Right lobe of liver (tissue), 6 donors: ENCODE results near the gene C11orf68. TPM values are rescaled to one million over a fixed set of nuclear protein-coding genes. Genes with fewer than 3 reads are reported as not detected.

Experiments
- ATAC-seq, 4 donors: fragments of 200-7000 bp; cut with Tn5 transposase; one replicate each; pipeline ENCODE4 v1.9.1; 2020; ENCODE audit warnings: mild to moderate bottlenecking in 4 of 4, moderate library complexity in 4 of 4
- DNase-seq, 3 donors: peaks; one replicate each; pipeline ENCODE4 v3.0.0-alpha.2; 2020
- H3K27ac ChIP-seq, 3 donors: fragments of 200-600 bp; one replicate each; pipeline ENCODE4 v1.8.0; 2022
- H3K27me3 ChIP-seq, 2 donors: fragments of 200-600 bp; one replicate each; pipeline ENCODE4 v1.8.0; 2022
- H3K36me3 ChIP-seq, 4 donors: fragments of 200-600 bp; sonication (generic) in 1 of 4; one replicate each; pipeline versions ENCODE4 v1.5.1 to v1.8.0; 2017 to 2022; ENCODE audit warnings: control low read depth in 1 of 4
- H3K4me1 ChIP-seq, 4 donors: fragments of 200-600 bp; sonication (generic) in 1 of 4; one replicate each; pipeline versions ENCODE4 v1.5.1 to v1.8.0; 2017 to 2022; ENCODE audit warnings: control low read depth in 1 of 4
- H3K4me3 ChIP-seq, 3 donors: fragments of 200-600 bp; one replicate each; pipeline ENCODE4 v1.8.0; 2022
- H3K9me3 ChIP-seq, 4 donors: fragments of 200-600 bp; sonication (generic) in 1 of 4; one replicate each; pipeline versions ENCODE4 v1.5.1 to v1.8.0; 2017 to 2022; ENCODE audit warnings: control low read depth in 1 of 4
- CTCF ChIP-seq, 4 donors: fragments of 200-600 bp in 3 of 4; fragments of 450-650 bp in 1 of 4; IDR thresholded peaks; one replicate each; pipeline versions ENCODE4 v1.5.1 to v1.8.0; 2016 to 2022; ENCODE audit warnings: antibody characterized with exemption in 4 of 4, mild to moderate bottlenecking in 2 of 4
- POLR2A ChIP-seq: fragments of 450-650 bp; IDR thresholded peaks from one replicate; pipeline ENCODE4 v1.6.1; 2017; ENCODE audit warnings: antibody characterized with exemption, mild to moderate bottlenecking
- WGBS: methylation state at CpG from one replicate; pipeline ENCODE4 v1.1.6; 2018; ENCODE audit warnings: low coverage, low lambda C conversion rate; ENCODE audit not compliant: insufficient coverage; ENCODE audit errors: missing lambda C conversion rate; 5-methylcytosine and 5-hydroxymethylcytosine counted together
- intact Hi-C, 2 donors: fragments of 100-400 bp; cut with DNase I; formaldehyde crosslinking; loops; one replicate each; pipeline versions ENCODE4 v1.11.2 to v1.14.1; 2022
- total RNA-seq, 6 experiments: library from RNA; depleted of rRNA in 2 of 6; stranded (reverse); fragments of >200 nt in 2 of 6; fragmentation: NEBNext Ultra II Directional in 3 of 6; extraction: Animal tissue kit (Norgen Biotek cat#: 25700) in 3 of 6; gene quantifications; one replicate each; pipeline versions ENCODE4 v1.1.0 to v1.2.4, GENCODE V29; 2016 to 2023
- donor health status: DM: no; HTN: yes; CAD: no.
- donor health status: DM: no; HTN: no; CAD: no.
- donor health status: DM: no; HTN: no; CAD: no.
- donor health status: DM: no; HTN: yes; CAD: no.
- donor health status: DM: no; HTN: yes; CAD: no.

The C11orf68 gene
- total RNA-seq, 6 experiments from 2014 or later = 6.5 to 14.0 (median 12.4) TPM

GRCh38 chr11:65880844-65881421 is 37.9 kb downstream of the C11orf68 start:
- Histone ChIP-seq H3K27me3 (no peaks in the 10 kb centered on the region), H3K9me3 (no peaks in the 10 kb centered on the region), H3K27ac (no peak overlapping the region), H3K4me3 (no peak overlapping the region), H3K4me1 (no peaks in the 10 kb centered on the region), H3K36me3 (peaks cover 0 to 11% (median 0%) of the 10 kb centered on the region in 4 donors)
- 92% methylated on average over 2 of the region's 7 CpGs for WGBS
- ATAC-seq (no peak), DNase-seq (no peak)
- TF ChIP-seq CTCF (IDR thresholded peaks at IDR 0.05) = no peak
- TF ChIP-seq POLR2A = no peak
- intact Hi-C loops = loop anchor here (10.0 kb wide), 1 partner anchor 104 kb away; no protein-coding TSS in a partner anchor

- no peak overlapping the region for H3K27ac ChIP-seq
- peaks cover 0 to 11% (median 0%) of the 10 kb centered on the region in 4 donors for H3K36me3 ChIP-seq
- 100% methylated on average over 3 of the region's 7 CpGs for WGBS
- no peak for DNase-seq
- intact Hi-C loops = loop anchor here (10.0 kb wide), 1 partner anchor 105 kb away; no protein-coding TSS in a partner anchor
- H3K4me3 ChIP-seq = no peak overlapping the region
- H3K9me3 ChIP-seq = no peaks in the 10 kb centered on the region
- TF ChIP-seq CTCF (IDR thresholded peaks at IDR 0.05) (no peak), POLR2A (no peak)
- H3K27me3 ChIP-seq = no peaks in the 10 kb centered on the region
- no peak for ATAC-seq
- no peaks in the 10 kb centered on the region for H3K4me1 ChIP-seq
Measured at GRCh38 chr11:65880027-65880426, 38.8 kb downstream of the C11orf68 start.

DNA sequence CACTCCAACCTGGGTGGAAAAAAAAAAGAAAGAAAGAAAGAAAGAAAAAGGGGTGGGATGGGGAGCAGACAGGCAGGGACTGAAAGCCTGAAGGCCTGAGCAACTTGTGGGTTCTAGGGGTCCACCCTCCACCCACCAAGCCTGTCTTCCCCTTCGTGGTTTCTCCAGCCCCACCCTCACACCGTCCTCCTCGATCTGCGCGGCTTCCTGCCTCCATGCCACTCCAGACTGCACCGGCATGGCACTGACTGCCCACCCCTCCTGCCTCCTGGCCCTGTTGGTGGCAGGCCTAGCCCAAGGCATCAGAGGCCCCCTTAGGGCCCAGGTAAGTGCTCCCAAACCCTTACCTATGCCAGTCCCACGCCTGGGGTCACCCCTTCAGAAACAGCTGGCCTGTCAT is 39.2 kb downstream of the C11orf68 start, which contains the start of gene CTSW:
Gene CTSW, plus strand, starts transcription at position 221 of the 400 bp plus-strand sequence. Its CDS starts 18 bp downstream, at position 239.
- DNase-seq (no peak), ATAC-seq (peak in 2 of 4 donors; percentile 16 to 22)
- Histone ChIP-seq H3K4me1 (no peaks in the 10 kb centered on the region), H3K36me3 (peaks cover 0 to 11% (median 0%) of the 10 kb centered on the region in 4 donors), H3K9me3 (no peaks in the 10 kb centered on the region), H3K4me3 (no peak within 1 kb of the TSS), H3K27me3 (no peaks in the 10 kb centered on the region), H3K27ac (no peak within 1 kb of the TSS)
- WGBS = 43% methylated on average over 1 of the region's 7 CpGs
- no peak for TF ChIP-seq CTCF (IDR thresholded peaks at IDR 0.05)
- TF ChIP-seq POLR2A = no peak
- intact Hi-C loops = loop anchor here (10.0 kb wide), 1 partner anchor 105 kb away; no protein-coding TSS in a partner anchor

DNA sequence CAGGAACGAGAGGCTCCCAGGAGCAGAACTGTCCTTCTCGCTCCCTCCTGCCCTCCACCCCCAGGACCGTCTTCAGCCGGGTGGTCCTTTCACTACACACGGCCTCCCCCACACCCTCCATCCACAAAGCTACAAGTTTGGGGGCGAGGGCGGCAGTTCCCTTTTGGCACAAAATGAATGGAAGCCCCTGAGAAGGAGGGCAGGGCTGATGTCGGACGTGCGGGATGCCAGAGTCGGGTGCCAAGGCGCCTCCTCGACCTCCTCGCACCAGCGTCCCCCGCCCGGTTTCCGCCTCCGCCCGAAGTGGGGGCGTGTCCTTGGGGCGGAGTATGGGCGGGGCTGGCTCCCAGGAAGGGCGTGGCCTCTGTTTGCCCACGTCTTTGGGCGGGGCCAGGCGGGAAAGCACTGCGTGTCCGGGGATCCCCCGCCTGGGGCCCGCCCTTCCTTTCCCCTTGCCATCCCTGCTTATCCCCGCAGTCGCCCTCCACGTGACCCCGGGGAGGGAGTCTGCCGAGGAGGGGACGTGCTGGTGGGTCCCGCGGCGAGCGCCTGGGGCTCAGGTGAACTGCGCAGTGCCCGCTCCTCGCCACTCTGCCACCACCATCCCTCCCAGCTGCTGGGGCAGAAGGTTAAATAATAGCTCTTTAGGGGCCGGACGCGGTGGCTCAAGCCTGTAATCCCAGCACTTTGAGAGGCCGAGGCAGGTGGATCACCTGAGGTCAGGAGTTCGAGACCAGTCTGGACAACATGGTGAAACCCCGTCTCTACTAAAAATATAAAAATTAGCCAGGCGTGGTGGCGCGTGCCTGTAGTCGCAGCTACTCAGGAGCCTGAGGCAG is 45.3 kb downstream of the C11orf68 start:
- H3K27me3 ChIP-seq = no peaks in the 10 kb centered on the region
- intact Hi-C loops = no loop called here
- peak overlapping the region; percentile 27 to 55 (median 45) for H3K4me3 ChIP-seq
- no peaks in the 10 kb centered on the region for H3K36me3 ChIP-seq
- peak overlapping the region; percentile 56 to 88 (median 69) for H3K27ac ChIP-seq
- WGBS = 14% methylated on average over 30 of the region's 54 CpGs
- ATAC-seq (peak; percentile 96 to 98 (median 97)), DNase-seq (peak; percentile 95 to 97 (median 96))
- no peaks in the 10 kb centered on the region for H3K9me3 ChIP-seq
- TF ChIP-seq POLR2A (peak; percentile 80), CTCF (IDR thresholded peaks at IDR 0.05) (no peak)
- H3K4me1 ChIP-seq = peaks cover 0 to 9% (median 0%) of the 10 kb centered on the region in 4 donors
